Keratinocyte (primary cell): ENCODE data around the gene SLC7A6. TPM values are rescaled to one million over a fixed set of nuclear protein-coding genes. Genes with fewer than 3 reads are reported as not detected.

Experiments used
- DNase-seq: peaks from one replicate; pipeline ENCODE4 v3.0.0-alpha.2; 2011; ENCODE audit warnings: low read depth, missing footprints, low spot score
- FAIRE-seq: peaks from 2 replicates; lab custom pipeline; 2011; peaks lifted over from hg19 to GRCh38; lab: Jason Lieb, UNC
- H2AFZ ChIP-seq: 2 replicates; pipeline ENCODE4 v1.6.0; 2012; ENCODE audit warnings: low read length, control low read depth, inconsistent platforms; ENCODE audit not compliant: control insufficient read depth
- H3K27ac ChIP-seq: 2 replicates; pipeline ENCODE4 v1.5.1; 2011; ENCODE audit warnings: low read length; ENCODE audit not compliant: control insufficient read depth, insufficient read depth
- H3K27me3 ChIP-seq: 3 replicates; pipeline ENCODE4 v1.6.0; 2011; ENCODE audit warnings: low read length; ENCODE audit not compliant: control insufficient read depth, insufficient read depth; ENCODE audit errors: extremely low read depth
- H3K36me3 ChIP-seq, 2 experiments: 2 replicates in 1 of 2; 3 replicates in 1 of 2; pipeline ENCODE4 v1.5.1; 2011; ENCODE audit warnings: low read length in 2 of 2, mild to moderate bottlenecking in 1 of 2; ENCODE audit not compliant: control insufficient read depth in 2 of 2, insufficient read depth in 2 of 2; ENCODE audit errors: extremely low read depth in 1 of 2
- H3K4me1 ChIP-seq: 3 replicates; pipeline ENCODE4 v1.5.1; 2011; ENCODE audit warnings: low read length; ENCODE audit not compliant: control insufficient read depth, insufficient read depth; ENCODE audit errors: extremely low read depth
- H3K4me2 ChIP-seq: 3 replicates; pipeline ENCODE4 v1.6.0; 2011; ENCODE audit warnings: low read depth, low read length; ENCODE audit not compliant: control insufficient read depth, insufficient read depth; ENCODE audit errors: extremely low read depth
- H3K4me3 ChIP-seq, 3 experiments: fragments of 200-600 bp in 1 of 3; sonication (generic) in 1 of 3; 2 replicates in 2 of 3; 3 replicates in 1 of 3; pipeline ENCODE4 v1.5.1; 2011 to 2016; ENCODE audit warnings: low read length in 3 of 3, mild to moderate bottlenecking in 3 of 3, control low read depth in 2 of 3, inconsistent platforms in 1 of 3, low read depth in 1 of 3, mixed read lengths in 1 of 3, mixed run types in 1 of 3, moderate library complexity in 1 of 3; ENCODE audit not compliant: control insufficient read depth in 2 of 3, insufficient read depth in 2 of 3; ENCODE audit errors: extremely low read depth in 1 of 3
- H3K79me2 ChIP-seq: 2 replicates; pipeline ENCODE4 v1.6.0; 2012; ENCODE audit warnings: low read length; ENCODE audit not compliant: control insufficient read depth, insufficient read depth
- H3K9ac ChIP-seq: 3 replicates; pipeline ENCODE4 v1.6.0; 2011; ENCODE audit warnings: low read length; ENCODE audit not compliant: control insufficient read depth, insufficient read depth; ENCODE audit errors: extremely low read depth
- H3K9me1 ChIP-seq: 3 replicates; pipeline ENCODE4 v1.6.0; 2011; ENCODE audit warnings: low read length; ENCODE audit not compliant: control insufficient read depth, insufficient read depth; ENCODE audit errors: extremely low read depth
- H3K9me3 ChIP-seq: 2 replicates; pipeline ENCODE4 v1.5.1; 2012; ENCODE audit warnings: low read depth, low read length; ENCODE audit not compliant: control insufficient read depth
- H4K20me1 ChIP-seq: 3 replicates; pipeline ENCODE4 v1.6.0; 2011; ENCODE audit warnings: low read length; ENCODE audit not compliant: control insufficient read depth, insufficient read depth; ENCODE audit errors: extremely low read depth
- EZH2 ChIP-seq: IDR thresholded peaks from one replicate; pipeline ENCODE4 v1.6.1; 2012; ENCODE audit warnings: inconsistent platforms, mild to moderate bottlenecking, low read length, moderate library complexity
- dilution Hi-C: fragments of 300-500 bp; cut with MboI; formaldehyde crosslinking; loops from one replicate; pipeline ENCODE4 v1.7.0; 2020; ENCODE audit warnings: low sequenced_read_pairs; ENCODE audit not compliant: extremely low pct_ligation_motif_present
- polyA plus RNA-seq, 5 experiments: library from polyadenylated mRNA; depleted of rRNA in 3 of 5; stranded (reverse) in 3 of 5; stranded (forward) in 1 of 5; unstranded in 1 of 5; fragments of >200 nt; gene quantifications; 1 replicate in 1 of 5; 2 replicates in 3 of 5; 3 replicates in 1 of 5; pipeline versions ENCODE4 v1.2.1 to v1.2.3, GENCODE V29; 2011 to 2012; ENCODE audit warnings: missing spikeins in 2 of 5, low read depth in 1 of 5, low replicate concordance in 1 of 5
- TF ChIP-seq, protein P1 (sequence below), 3 experiments: IDR thresholded peaks in 1 of 3; conservative IDR thresholded peaks in 1 of 3; optimal IDR thresholded peaks in 1 of 3; 2 replicates in 2 of 3; 3 replicates in 1 of 3; pipeline versions ENCODE3 to v1.5.1; 2011; ENCODE audit warnings: low read length in 3 of 3, mild to moderate bottlenecking in 3 of 3, moderate library complexity in 2 of 3, control low read depth in 1 of 3, inconsistent platforms in 1 of 3; ENCODE audit not compliant: insufficient read depth in 2 of 3; ENCODE audit errors: extremely low read depth in 1 of 3

Gene SLC7A6
- polyA plus RNA-seq, 1 donor (not counting 4 experiments of a cell fraction or from before 2014, with no cell fraction given): 43.4 TPM

- Histone ChIP-seq H3K9me3 (no peaks in the 10 kb centered on the region), H3K4me3 (no peak overlapping the region), H3K27me3 (no peaks in the 10 kb centered on the region), H2AFZ (no peak overlapping the region), H3K4me1 (peaks cover 2% of the 10 kb centered on the region), H4K20me1 (no peaks in the 10 kb centered on the region), H3K79me2 (no peaks in the 10 kb centered on the region), H3K4me2 (no peak overlapping the region), H3K27ac (no peak overlapping the region), H3K9me1 (no peaks in the 10 kb centered on the region), H3K9ac (no peak overlapping the region), H3K36me3 (peaks cover 7 to 27% of the 10 kb centered on the region in 2 experiments)
- dilution Hi-C loops: no loop called here
- FAIRE-seq (no peak), DNase-seq (no peak)
- TF ChIP-seq EZH2: no peak
- TF ChIP-seq, protein P1, sequence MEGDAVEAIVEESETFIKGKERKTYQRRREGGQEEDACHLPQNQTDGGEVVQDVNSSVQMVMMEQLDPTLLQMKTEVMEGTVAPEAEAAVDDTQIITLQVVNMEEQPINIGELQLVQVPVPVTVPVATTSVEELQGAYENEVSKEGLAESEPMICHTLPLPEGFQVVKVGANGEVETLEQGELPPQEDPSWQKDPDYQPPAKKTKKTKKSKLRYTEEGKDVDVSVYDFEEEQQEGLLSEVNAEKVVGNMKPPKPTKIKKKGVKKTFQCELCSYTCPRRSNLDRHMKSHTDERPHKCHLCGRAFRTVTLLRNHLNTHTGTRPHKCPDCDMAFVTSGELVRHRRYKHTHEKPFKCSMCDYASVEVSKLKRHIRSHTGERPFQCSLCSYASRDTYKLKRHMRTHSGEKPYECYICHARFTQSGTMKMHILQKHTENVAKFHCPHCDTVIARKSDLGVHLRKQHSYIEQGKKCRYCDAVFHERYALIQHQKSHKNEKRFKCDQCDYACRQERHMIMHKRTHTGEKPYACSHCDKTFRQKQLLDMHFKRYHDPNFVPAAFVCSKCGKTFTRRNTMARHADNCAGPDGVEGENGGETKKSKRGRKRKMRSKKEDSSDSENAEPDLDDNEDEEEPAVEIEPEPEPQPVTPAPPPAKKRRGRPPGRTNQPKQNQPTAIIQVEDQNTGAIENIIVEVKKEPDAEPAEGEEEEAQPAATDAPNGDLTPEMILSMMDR (optimal IDR thresholded peaks at IDR 0.05 in 1 of 3, IDR thresholded peaks at IDR 0.05 in 1 of 3, conservative IDR thresholded peaks at IDR 0.05 in 1 of 3; ENCODE audit: extremely low read depth in 1 of 3, insufficient read depth in 2 of 3, low read length in 3 of 3): no peak
Observed at GRCh38 chr16:68252383-68252782, 11.9 kb upstream of the SLC7A6 start.

DNA sequence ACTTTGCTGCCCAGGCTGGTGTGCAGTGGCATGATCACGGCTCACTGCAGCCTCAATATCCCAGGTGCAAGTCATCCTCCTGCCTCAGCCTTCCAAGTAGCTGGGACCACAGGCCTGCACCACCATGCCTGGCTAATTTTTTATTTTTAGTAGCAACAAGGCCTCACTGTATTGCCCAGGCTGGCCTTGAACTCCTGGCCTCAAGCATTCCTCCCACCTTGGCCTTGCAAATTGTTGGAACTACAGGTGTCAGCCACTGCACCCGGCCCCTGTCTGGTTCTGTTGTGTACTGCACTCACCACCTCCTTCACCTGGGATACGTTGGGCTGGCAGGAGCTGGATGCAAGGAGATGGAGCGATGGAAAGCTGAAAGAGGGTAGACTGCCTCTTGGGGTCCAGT, 10.6 kb upstream of the SLC7A6 start:
- H3K4me3 ChIP-seq: no peak overlapping the region
- no peak overlapping the region for H2AFZ ChIP-seq
- TF ChIP-seq, protein P1 (optimal IDR thresholded peaks at IDR 0.05 in 1 of 3, IDR thresholded peaks at IDR 0.05 in 1 of 3, conservative IDR thresholded peaks at IDR 0.05 in 1 of 3; ENCODE audit: extremely low read depth in 1 of 3, insufficient read depth in 2 of 3, low read length in 3 of 3): no peak
- TF ChIP-seq EZH2: no peak
- H3K4me2 ChIP-seq: no peak overlapping the region
- peaks cover 11% of the 10 kb centered on the region for H3K4me1 ChIP-seq
- no peak for FAIRE-seq
- H3K36me3 ChIP-seq: peaks cover 11 to 27% of the 10 kb centered on the region in 2 experiments
- dilution Hi-C loops: no loop called here
- no peaks in the 10 kb centered on the region for H3K27me3 ChIP-seq
- no peak overlapping the region for H3K9ac ChIP-seq
- H3K9me3 ChIP-seq: no peaks in the 10 kb centered on the region
- no peaks in the 10 kb centered on the region for H4K20me1 ChIP-seq
- DNase-seq: no peak
- no peaks in the 10 kb centered on the region for H3K79me2 ChIP-seq
- no peak overlapping the region for H3K27ac ChIP-seq
- no peaks in the 10 kb centered on the region for H3K9me1 ChIP-seq
